ENCODE data around the gene AP2S1. TPM values are rescaled to one million over a fixed set of nuclear protein-coding genes. Genes with fewer than 3 reads are reported as not detected.

AP2S1 gene
- total RNA-seq, 2 experiments from 2014 or later: 130 to 136 TPM

DNA sequence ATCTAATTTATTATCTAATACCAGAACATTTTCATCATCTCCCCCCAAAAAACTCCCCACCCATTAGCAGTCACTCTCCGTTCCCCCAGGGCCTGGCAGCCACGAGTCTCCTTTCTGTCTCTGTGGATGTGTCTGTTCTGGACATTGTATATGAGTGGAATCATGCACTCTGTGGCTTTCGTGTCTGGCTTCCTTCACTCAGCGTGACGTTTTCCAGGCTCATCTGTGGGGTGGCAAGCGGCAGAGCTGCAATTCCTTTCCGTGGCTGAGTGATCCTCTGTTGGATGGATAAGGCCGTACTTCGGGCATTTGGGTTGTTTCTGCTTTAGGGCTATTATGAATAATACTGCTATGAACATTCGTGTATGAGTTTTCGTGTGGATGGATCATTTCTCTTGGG is 3.1 kb downstream of the AP2S1 start:
- Mint-ChIP-seq H3K4me3 (no peak overlapping the region), H3K4me1 (peaks cover 24% of the 10 kb centered on the region), H3K27ac (no peak overlapping the region), H3K36me3 (ENCODE audit: low read depth) (peaks cover 18% of the 10 kb centered on the region), H3K27me3 (peaks cover 1% of the 10 kb centered on the region), H3K9me3 (no peaks in the 10 kb centered on the region)
- DNase-seq: no peak
- ChIA-PET POLR2A (no interaction called here), CTCF (interaction anchor here (0.7 kb wide), 1 partner anchor 467 kb away, joined by 3 read pairs; no protein-coding TSS in a partner anchor)

DNA sequence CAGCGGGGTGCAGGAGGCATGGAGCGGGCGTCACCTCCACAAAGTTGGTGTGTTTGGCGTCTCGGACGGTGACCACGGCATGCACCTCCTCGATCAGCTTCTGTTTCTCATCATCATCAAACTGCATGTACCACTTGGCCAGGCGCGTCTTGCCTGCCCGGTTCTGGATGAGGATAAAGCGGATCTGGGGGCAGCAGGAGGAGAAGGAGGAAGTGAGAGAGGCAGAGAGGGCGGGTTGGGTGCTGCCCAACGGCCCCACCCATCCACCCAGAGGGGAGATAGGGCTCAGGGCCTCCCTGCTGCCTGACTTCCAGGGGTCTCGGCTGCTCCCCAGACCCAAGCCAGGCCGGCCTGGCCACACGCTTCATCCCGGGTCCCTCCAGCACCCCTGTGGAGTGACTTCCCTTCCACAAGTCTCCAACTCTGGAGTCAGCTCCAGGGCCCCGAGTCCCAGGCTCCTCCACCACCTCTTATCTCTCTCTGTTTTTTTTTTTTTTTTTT is 4.6 kb downstream of the AP2S1 start:
- Mint-ChIP-seq H3K9me3 (no peaks in the 10 kb centered on the region), H3K27me3 (no peaks in the 10 kb centered on the region), H3K36me3 (ENCODE audit: low read depth) (peaks cover 22% of the 10 kb centered on the region), H3K4me3 (no peak overlapping the region), H3K27ac (no peak overlapping the region), H3K4me1 (peaks cover 26% of the 10 kb centered on the region)
- no peak for DNase-seq
- CTCF ChIA-PET: no interaction called here
- POLR2A ChIA-PET: no interaction called here

DNA sequence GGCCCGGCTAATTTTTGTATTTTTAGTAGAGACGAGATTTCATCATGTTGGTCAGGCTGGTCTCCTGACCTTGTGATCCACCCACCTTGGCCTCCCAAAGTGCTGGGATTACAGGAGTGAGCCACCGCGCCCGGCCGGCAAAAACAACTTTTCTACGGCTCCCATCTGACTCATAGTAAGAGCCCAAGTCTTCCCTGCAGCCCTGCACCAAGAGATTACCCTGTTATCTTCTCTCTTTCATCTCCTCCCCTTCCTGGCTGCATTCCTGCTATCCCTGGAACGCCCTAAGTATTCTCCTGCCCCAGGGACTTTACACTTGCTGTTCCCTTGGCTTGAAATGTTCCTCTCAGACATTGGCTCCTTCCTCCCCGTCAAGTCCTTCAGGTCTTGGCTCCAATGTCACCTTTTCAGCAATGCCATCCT is 6.6 kb downstream of the AP2S1 start:
- CTCF ChIA-PET: interaction anchor here (0.6 to 1.1 kb wide), 4 partner anchors 15 to 231 kb away, joined by 3 read pairs; no protein-coding TSS in a partner anchor
- H3K9me3 Mint-ChIP-seq: no peaks in the 10 kb centered on the region
- POLR2A ChIA-PET: interaction anchor here (0.6 kb wide), 1 partner anchor 68 kb away, joined by 3 read pairs; no protein-coding TSS in a partner anchor
- no peak for DNase-seq
- peaks cover 13% of the 10 kb centered on the region for H3K4me1 Mint-ChIP-seq
- H3K27ac Mint-ChIP-seq: no peak overlapping the region
- H3K36me3 Mint-ChIP-seq (ENCODE audit: low read depth): peaks cover 22% of the 10 kb centered on the region
- H3K27me3 Mint-ChIP-seq: no peaks in the 10 kb centered on the region
- H3K4me3 Mint-ChIP-seq: no peak overlapping the region

DNA sequence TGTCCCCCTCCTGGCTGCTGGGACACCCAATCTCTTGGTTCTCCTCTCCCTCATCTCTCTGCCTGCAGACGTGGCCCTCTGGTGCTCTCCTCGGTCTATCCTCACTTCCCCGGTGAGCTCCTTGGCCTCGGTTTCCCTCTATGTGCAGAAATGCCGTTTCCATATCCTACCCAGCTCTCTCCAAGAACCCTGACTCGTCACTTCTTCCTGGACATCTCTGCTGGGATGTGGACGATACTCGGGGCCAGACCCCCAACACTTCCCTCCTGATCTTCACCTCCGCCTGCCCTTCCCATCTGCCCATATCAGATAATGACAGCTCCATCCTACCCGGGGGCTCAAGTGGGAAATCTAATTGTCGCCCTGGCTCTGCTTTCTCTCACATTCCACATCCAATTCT is 7.9 kb downstream of the AP2S1 start:
- H3K9me3 Mint-ChIP-seq: no peaks in the 10 kb centered on the region
- ChIA-PET POLR2A (no interaction called here), CTCF (interaction anchor here (0.8 to 3.9 kb wide), 3 partner anchors 46 to 91 kb away, joined by 3 to 42 read pairs (median 3); no protein-coding TSS in a partner anchor)
- H3K4me1 Mint-ChIP-seq: peaks cover 12% of the 10 kb centered on the region
- H3K4me3 Mint-ChIP-seq: no peak overlapping the region
- H3K36me3 Mint-ChIP-seq (ENCODE audit: low read depth): peaks cover 25% of the 10 kb centered on the region
- H3K27ac Mint-ChIP-seq: no peak overlapping the region
- no peak for DNase-seq
- H3K27me3 Mint-ChIP-seq: no peaks in the 10 kb centered on the region

DNA sequence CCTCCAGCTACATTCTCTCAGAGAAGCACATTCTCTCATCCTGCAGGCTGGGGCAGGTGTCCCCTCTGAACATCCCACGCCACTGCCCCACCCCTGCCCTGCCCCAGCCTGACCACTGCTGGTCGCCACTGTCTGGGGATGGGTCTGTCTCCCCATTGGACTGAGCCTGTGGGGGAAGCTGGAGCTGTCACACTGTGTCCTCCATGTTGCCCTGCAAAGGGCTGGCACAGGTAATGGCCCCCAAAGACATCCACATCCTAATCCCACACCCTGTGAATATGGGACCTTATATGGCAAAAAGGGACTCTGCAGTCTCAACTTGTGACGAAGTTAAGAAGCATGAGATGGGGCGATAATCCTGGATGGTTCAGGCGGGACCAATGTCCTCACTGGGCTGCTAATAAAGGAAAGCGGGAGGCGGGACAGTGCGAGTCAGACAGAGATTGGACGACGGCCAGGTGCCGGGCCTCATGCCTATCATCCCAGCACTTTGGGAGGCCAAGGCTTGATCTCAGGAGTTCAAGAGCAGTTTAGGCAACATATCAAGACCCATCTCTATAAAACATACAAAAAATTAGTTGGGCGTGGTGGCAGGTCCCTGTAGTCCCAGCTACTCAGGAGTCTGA is 9.1 kb downstream of the AP2S1 start:
- peaks cover 20% of the 10 kb centered on the region for H3K36me3 Mint-ChIP-seq (ENCODE audit: low read depth)
- ChIA-PET CTCF (interaction anchor here (1.1 to 3.9 kb wide), 13 partner anchors 12 to 253 kb away, joined by 3 to 42 read pairs (median 6); no protein-coding TSS in a partner anchor), POLR2A (no interaction called here)
- no peak overlapping the region for H3K4me3 Mint-ChIP-seq
- no peaks in the 10 kb centered on the region for H3K9me3 Mint-ChIP-seq
- no peak for DNase-seq
- no peak overlapping the region for H3K27ac Mint-ChIP-seq
- H3K27me3 Mint-ChIP-seq: no peaks in the 10 kb centered on the region
- H3K4me1 Mint-ChIP-seq: peaks cover 7% of the 10 kb centered on the region

DNA sequence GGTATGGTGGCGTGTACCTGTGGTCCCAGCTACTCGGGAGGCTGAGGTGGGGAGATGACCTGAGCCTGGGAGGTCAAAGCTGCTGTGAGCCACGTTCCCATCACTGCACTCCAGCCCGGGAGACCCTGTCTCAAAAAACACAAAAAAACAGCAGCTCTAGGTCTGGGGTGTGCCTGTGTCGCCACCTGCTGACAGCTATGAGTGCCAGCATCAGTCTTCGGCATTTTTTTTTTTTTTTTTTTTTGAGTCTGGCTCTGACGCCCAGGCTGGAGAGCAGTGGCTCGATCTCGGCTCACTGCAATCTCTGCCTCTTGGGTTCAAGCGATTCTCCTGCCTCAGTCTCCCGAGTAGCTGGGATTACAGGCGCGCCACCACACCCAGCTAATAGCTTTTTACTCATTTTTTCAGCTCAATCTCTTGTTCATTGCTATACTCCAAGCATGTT is 10.1 kb downstream of the AP2S1 start:
- H3K27me3 Mint-ChIP-seq: no peaks in the 10 kb centered on the region
- H3K4me1 Mint-ChIP-seq: peaks cover 5% of the 10 kb centered on the region
- no peaks in the 10 kb centered on the region for H3K9me3 Mint-ChIP-seq
- ChIA-PET POLR2A (interaction anchor here (0.5 kb wide), 1 partner anchor 92 kb away, joined by 3 read pairs; no protein-coding TSS in a partner anchor), CTCF (interaction anchor here (0.6 to 3.9 kb wide), 44 partner anchors 9 to 669 kb away, joined by 3 to 42 read pairs (median 4); partner anchors contain the start of genes AP2S1, NPAS1 and SLC1A5)
- peak; percentile 58 for DNase-seq
- H3K27ac Mint-ChIP-seq: no peak overlapping the region
- no peak overlapping the region for H3K4me3 Mint-ChIP-seq
- peaks cover 16% of the 10 kb centered on the region for H3K36me3 Mint-ChIP-seq (ENCODE audit: low read depth)

DNA sequence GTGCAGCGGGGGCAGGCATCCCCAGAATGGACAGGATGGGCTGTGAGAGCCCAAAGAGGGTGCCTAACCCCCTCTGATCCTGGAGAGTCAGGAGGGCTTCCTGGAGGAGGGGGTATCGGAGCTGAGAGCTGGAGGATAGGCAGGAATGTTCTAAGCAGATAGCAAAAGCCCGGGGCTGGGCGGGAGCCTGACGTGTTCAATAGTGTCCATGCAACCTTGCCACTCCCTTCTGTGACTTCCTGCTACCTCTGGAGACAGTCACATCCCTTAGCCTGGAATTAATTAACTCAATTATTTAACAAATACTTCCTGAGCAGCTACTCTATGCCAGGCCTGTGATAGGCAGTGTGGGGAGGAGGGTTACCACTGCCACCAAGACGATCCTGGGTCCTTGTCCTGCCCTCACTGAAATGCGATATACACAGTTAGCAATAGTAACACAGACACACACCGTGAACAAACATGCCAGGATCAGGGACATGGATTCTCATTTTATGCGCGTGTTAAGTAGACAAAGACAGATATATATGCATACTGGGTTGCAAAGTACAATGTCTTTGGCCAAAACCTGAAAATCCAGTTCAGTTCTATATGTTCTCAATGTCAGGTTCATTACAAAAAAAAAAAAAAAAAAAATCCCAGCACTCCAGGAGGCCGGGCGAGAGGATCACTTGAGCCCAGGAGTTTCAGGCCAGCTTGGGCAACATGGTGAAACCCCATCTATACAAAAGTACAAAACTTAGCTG is 10.7 kb downstream of the AP2S1 start:
- Mint-ChIP-seq H3K9me3 (no peaks in the 10 kb centered on the region), H3K36me3 (ENCODE audit: low read depth) (peaks cover 16% of the 10 kb centered on the region), H3K4me3 (no peak overlapping the region), H3K4me1 (peaks cover 5% of the 10 kb centered on the region), H3K27ac (no peak overlapping the region), H3K27me3 (no peaks in the 10 kb centered on the region)
- ChIA-PET CTCF (interaction anchor here (0.6 to 3.9 kb wide), 40 partner anchors 9 to 670 kb away, joined by 3 to 42 read pairs (median 4); partner anchors contain the start of genes AP2S1, NPAS1 and SLC1A5), POLR2A (no interaction called here)
- no peak for DNase-seq

DNA sequence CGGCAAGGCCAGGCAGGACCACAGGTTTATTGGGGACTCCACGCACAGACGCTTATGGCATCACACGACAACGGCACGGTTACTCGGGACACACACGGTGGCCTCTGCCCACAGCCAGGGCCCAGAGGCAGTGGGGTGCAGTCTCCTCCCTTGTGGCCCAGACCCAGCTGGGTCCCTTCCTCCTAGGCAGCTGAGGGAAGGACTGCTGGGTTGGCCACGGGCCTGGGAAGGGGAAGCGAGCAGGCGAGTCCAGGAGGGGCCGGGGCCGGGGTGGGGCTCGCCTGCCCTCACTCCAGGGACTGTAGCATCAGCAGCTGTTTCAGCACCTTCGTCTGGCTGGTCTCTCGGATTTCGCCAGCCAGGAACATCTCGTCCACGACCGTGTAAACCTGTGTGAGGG is 12.5 kb downstream of the AP2S1 start:
- Mint-ChIP-seq H3K4me3 (no peak overlapping the region), H3K27ac (no peak overlapping the region), H3K9me3 (no peaks in the 10 kb centered on the region), H3K36me3 (ENCODE audit: low read depth) (peaks cover 10% of the 10 kb centered on the region), H3K27me3 (no peaks in the 10 kb centered on the region), H3K4me1 (peaks cover 5% of the 10 kb centered on the region)
- ChIA-PET POLR2A (no interaction called here), CTCF (interaction anchor here (0.6 to 3.6 kb wide), 5 partner anchors 13 to 130 kb away, joined by 5 to 35 read pairs (median 10); partner anchors contain the start of gene AP2S1)
- no peak for DNase-seq

DNA sequence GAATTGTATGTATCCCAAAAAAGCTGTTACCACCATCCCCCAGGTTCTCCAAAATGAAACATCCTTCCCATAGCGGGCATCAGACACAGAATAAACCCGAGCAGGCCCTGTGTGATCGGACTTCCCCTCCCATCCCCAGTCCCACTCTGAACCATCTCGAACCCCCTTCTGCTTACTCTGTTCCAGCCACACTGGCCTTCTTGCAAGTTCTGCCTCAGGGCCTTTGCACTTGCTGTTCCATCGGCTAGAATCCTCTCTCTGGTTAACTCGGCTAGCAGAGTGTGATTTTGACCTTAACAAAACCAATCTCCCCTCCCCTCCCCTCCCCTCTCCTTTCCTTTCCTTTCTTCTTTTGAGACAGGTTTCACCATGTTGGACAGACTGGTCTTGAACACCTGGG is 15.7 kb downstream of the AP2S1 start:
- Mint-ChIP-seq H3K27me3 (no peaks in the 10 kb centered on the region), H3K27ac (no peak overlapping the region), H3K4me3 (no peak overlapping the region), H3K9me3 (no peaks in the 10 kb centered on the region), H3K4me1 (no peaks in the 10 kb centered on the region), H3K36me3 (ENCODE audit: low read depth) (peaks cover 4% of the 10 kb centered on the region)
- ChIA-PET CTCF (interaction anchor here (1.5 kb wide), 1 partner anchor 51 kb away, joined by 3 read pairs; no protein-coding TSS in a partner anchor), POLR2A (no interaction called here)
- no peak for DNase-seq

DNA sequence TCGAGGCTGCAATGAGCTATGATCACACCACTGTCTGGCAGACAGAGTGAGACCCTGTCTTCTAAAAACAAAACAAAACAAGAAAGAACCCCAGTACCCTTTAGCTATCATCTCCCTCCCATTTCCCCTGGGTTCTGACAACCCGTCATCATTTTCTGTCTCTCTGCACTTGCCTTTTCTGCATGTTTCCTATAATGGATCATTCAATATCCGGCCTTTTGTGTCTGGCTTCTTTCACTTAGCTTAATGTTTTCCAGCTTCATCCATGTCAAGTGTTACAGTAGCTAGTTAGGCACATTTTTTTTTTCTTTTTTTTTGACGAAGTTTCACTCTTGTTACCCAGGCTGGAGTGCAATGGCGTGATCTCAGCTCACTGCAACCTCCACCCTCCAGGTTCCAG is 16.5 kb downstream of the AP2S1 start:
- Mint-ChIP-seq H3K36me3 (ENCODE audit: low read depth) (peaks cover 4% of the 10 kb centered on the region), H3K9me3 (no peaks in the 10 kb centered on the region), H3K27ac (peak overlapping the region; percentile 37), H3K27me3 (no peaks in the 10 kb centered on the region), H3K4me3 (no peak overlapping the region), H3K4me1 (peaks cover 1% of the 10 kb centered on the region)
- no peak for DNase-seq
- CTCF ChIA-PET: interaction anchor here (0.6 to 1.5 kb wide), 4 partner anchors 28 to 184 kb away, joined by 3 to 4 read pairs (median 4); no protein-coding TSS in a partner anchor
- POLR2A ChIA-PET: no interaction called here

DNA sequence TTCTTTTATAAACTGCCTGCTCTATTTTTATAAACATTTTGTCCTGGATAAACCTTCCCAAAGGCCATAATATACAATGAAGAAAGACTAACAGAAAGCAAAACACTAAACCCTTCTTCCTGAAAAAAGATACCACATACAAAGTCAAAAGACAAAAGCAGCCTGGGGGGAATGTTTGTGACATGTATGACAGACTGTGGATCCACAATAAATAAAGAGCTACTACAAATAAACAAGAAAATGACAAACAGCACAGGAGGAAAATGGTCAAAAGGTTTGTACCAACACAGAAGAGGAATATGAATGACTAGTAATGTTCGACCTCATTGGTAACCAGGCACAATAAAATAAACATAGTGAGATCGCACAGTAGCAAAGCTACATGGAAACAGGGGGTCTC is 19.8 kb downstream of the AP2S1 start:
- no peaks in the 10 kb centered on the region for H3K9me3 Mint-ChIP-seq
- ChIA-PET CTCF (interaction anchor here (1.1 to 4.7 kb wide), 4 partner anchors 9 to 102 kb away, joined by 3 to 28 read pairs (median 6); no protein-coding TSS in a partner anchor), POLR2A (no interaction called here)
- no peak overlapping the region for H3K4me3 Mint-ChIP-seq
- no peaks in the 10 kb centered on the region for H3K36me3 Mint-ChIP-seq (ENCODE audit: low read depth)
- H3K27me3 Mint-ChIP-seq: no peaks in the 10 kb centered on the region
- H3K4me1 Mint-ChIP-seq: peaks cover 5% of the 10 kb centered on the region
- no peak overlapping the region for H3K27ac Mint-ChIP-seq
- DNase-seq: no peak

DNA sequence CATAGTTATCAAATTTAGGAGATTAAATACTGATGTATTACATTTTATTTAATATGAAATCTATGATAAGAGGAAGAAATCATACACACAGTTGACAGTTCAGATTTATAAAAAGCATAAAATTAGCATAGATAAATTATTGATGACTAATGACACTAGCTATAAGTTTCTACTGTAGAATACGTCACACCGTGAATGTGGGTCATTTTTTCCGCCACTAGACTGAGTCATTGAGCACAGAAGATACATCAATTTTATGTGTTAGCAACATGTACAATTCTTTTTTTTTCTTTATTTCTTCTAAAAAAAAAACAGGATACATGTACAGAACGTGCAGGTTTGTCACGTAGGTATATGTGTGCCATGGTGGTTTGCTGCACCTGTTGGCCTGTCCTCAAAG is 22.2 kb downstream of the AP2S1 start:
- H3K27ac Mint-ChIP-seq: no peak overlapping the region
- no peak overlapping the region for H3K4me3 Mint-ChIP-seq
- H3K9me3 Mint-ChIP-seq: no peaks in the 10 kb centered on the region
- H3K36me3 Mint-ChIP-seq (ENCODE audit: low read depth): no peaks in the 10 kb centered on the region
- CTCF ChIA-PET: interaction anchor here (0.6 to 4.7 kb wide), 6 partner anchors 12 to 226 kb away, joined by 3 to 28 read pairs (median 4); no protein-coding TSS in a partner anchor
- POLR2A ChIA-PET: interaction anchor here (0.7 kb wide), 1 partner anchor 111 kb away, joined by 6 read pairs; no protein-coding TSS in a partner anchor
- no peak for DNase-seq
- peaks cover 17% of the 10 kb centered on the region for H3K4me1 Mint-ChIP-seq
- H3K27me3 Mint-ChIP-seq: no peaks in the 10 kb centered on the region

DNA sequence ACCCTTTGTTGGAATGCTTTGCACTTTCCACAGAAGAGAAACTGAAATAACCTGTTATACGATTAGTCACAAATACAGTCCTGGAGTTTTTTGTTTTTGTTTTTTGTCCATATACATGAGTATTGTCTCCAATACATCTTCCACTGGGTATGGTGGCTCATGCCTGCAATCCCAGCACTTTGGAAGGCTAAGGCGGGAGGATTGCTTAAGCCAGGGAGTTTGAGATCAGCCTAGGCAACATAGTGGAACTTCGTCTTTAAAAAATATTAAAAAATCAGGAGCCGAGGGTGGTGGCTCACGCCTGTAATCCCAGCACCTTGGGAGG is 25.0 kb downstream of the AP2S1 start:
- POLR2A ChIA-PET: no interaction called here
- Mint-ChIP-seq H3K9me3 (no peaks in the 10 kb centered on the region), H3K4me3 (no peak overlapping the region), H3K27me3 (no peaks in the 10 kb centered on the region), H3K4me1 (peaks cover 37% of the 10 kb centered on the region), H3K27ac (no peak overlapping the region), H3K36me3 (ENCODE audit: low read depth) (no peaks in the 10 kb centered on the region)
- CTCF ChIA-PET: no interaction called here
- DNase-seq: no peak

Data from activated CD4-positive, alpha-beta T cell treated with anti-CD3 and anti-CD28 coated beads, Interleukin-2, amount 10 ng/mL, durations not matched to agents 7 days and 5 days (primary cell).